GM19372 (cell line): Measurements from ENCODE around the gene SIL1.

Experiments used
- ATAC-seq: cut with Tn5 transposase; IDR thresholded peaks from one replicate; pipeline ENCODE4 v1.9.1; 2021; ENCODE audit warnings: mild to moderate bottlenecking, low read depth, moderate library complexity; ENCODE audit not compliant: unreplicated experiment

SIL1 gene

GRCh38 chr5:138967791-138968448 lies 230.2 kb downstream of the SIL1 start:
- no peak for ATAC-seq

DNA sequence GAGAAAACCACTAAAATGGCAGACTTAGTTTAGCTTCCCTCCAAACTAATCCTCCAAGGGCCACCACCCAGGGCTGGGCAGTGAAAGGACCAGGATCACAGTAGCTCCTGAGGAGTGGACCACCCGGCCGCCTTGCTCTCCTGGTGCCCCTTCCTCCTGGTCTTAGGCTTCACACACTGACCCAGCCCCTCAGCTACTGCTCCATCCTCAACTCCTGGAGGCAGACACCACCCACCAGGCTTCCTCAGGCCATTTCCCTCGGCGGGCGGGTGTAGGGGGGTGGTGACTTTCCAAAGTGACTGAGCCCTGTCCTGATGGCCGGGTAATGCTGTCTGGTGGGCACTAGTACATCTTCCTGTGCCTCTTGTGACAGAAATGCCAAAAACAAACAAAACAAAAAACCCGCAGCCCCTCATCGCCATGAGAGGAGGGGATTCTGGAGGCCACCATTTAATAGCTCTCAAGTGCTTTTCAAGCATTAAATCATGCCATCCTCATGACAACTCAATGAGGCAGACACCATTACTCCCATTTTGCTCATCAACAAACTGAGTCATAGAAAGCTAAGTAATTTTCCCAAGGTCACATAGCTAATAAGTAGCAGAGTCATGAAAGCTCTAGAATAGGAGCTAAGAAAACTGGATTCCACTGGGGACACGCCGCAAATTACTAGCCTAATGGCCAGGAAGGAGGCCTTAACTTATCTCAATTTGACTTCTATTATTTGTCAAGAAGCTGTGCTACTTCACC lies 231.8 kb downstream of the SIL1 start:
- ATAC-seq, result no peak

GRCh38 chr5:138965626-138966025 lies 232.5 kb downstream of the SIL1 start:
- no peak for ATAC-seq

DNA sequence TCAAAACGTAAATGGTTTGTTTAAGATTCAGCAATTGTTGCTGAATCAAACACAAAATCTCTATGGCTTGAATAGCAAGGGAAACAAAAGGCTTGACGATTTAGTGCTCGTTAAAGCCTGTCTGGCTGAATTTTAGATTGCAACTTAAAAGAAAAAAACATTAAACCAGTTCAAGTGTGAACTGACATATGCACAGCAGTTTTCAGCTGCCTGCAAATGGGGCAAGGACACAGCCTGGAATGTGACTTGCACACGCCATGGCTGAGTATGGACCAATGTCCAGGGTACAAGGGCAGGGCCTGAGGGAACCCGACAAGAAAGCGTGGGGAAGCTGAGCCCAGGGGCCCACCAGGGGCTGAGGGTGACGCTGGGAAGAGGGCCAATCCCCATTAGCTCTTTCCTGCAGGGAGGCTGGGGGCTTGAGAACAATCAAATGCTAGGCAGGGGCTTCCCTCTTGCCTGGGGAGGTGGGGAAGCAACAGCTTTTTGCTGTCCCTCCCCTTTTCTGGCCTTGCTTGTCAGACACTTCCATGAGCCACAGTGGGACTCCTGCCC lies 233.4 kb downstream of the SIL1 start:
- ATAC-seq, result no peak

DNA sequence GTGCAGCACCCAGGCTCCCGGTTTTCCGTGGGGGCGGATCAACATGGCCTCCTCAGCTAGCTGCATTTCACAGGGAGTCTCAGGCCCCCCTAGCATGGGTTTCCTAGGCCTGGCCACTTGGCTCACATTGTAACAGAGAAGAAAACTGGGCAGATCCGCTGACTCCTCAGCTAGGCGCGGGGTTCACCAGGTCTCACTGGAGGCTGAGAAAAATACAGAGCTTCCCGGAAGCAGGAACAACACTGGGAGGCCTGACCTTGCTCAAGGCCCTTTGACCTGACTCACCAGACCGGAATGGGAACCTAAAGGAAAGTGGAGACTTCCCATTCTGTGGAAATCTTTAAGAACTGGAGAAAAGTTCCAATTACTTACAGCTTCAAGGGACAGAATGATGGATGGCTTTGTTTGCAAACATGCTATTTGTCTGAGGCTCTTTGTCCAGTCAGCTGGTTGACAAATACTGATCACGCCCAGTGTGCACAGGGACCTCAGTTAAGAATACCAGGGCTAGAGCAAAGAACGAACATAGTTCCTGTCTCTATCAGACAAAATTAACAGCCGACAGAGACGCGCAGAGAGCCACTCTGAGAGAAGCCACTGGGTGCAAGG lies 234.3 kb downstream of the SIL1 start:
- no peak for ATAC-seq

DNA sequence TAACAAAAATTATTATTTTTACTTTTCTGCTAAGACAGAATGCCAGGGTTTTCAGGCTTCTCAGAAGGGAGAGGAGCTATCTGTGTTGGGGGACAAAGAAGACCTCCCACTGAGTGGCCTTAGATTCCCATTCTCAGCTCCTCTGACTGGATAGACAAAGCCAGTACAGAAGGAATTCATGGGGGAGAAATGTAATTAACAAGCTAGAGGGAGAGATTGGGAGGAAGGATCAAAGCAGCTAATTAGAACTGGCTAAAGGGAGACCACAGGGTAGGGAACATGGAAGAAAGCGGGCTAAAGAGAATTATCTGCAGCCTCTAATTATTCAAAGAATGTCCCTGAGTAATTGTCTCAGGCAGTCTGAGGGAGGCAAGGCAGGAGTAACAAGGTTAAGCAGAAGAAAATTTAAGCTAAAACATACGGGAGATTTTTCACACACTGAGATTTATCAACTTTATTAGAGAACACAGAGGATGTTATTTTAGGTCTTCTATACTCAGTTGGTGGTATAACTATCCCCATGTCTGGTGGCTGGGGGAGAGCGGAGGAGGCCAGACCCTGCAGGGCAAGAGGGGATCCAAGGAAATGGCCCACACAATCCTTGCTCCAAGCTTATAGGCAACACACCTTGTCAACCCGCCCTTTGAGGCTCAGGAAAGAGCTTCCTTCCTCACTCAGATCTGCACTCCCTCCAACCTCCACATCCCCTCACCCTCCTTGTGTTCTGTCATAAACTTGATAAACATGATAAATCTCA lies 235.4 kb downstream of the SIL1 start:
- no peak for ATAC-seq

DNA sequence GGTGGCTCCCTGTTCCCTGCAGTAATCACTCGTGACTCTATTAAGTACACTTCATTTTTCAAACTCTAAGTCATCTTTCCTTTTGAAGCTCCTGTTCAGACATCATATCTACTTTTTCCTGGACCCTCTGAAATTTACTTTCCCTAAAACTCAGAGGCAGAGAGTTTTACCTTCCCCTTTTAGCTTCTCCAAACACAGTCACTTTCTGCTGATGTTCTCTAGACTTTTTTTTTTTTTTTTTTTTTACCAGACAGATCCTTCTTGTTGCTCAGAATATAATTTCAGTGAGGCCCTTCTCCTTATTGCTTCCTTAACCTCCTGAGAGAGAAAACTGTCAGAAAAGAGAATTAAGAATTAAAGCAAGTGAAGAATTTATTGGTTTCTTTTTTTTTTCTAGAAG lies 236.4 kb downstream of the SIL1 start:
- ATAC-seq, result no peak

GRCh38 chr5:138961221-138961620 lies 236.9 kb downstream of the SIL1 start:
- ATAC-seq, result no peak

DNA sequence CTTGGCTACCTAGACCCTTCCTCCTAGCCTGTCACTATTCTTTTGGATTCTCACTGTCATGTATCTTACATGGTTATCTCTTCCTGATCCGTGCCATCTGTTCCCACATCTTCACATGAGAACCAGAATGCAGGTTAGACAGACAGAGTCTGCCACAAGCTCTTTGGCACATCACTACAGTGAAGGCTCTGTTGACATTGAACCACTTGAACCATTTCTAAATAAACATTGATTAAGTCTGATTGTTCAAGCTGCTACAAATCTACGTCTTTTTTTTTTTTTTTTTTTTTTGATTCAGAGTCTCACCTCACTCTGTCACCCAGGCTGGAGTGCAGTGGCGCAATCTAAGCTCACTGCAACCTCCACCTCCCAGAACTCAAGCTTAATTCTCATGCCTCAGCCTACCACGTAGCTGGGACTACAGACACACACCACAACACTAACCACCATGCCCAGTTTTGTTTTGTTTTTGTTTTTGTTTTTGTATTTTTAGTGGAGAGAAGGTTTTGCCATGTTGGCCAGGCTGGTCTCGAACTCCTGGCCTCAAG lies 237.9 kb downstream of the SIL1 start:
- no peak for ATAC-seq

GRCh38 chr5:138956801-138957200 lies 241.4 kb downstream of the SIL1 start:
- ATAC-seq, result no peak

GRCh38 chr5:138955671-138956295 lies 242.4 kb downstream of the SIL1 start:
- ATAC-seq, result no peak

DNA sequence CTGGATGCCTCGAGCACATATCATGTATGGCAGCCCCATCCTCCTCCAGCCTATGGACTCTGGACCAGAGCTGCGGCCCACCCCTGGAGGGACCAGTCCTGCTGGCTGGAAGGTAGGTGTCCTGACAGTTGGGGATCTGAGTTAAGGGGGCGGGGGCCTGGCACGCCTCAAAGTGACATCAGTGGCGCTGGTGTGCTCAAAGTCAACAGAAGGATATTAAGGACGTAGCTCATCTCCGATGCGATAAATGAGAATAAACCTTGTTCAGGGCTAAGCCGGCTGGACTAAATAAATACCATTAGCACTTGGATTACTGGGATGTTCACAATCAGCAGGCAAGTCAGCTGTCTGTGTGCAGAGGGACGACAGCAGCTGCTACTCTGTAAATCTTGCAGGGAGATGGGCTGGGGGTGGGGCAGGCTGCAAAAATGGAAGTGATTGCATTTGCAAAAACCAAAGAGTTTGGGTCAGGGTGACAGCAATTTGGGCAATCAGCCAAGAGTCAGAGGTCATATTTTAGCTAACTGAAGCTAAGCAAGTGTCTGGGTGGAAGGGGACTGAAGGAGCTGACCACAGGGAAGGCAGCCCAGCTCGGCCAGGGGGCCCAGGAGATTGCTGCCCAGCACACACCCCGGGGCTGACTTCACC lies 243.0 kb downstream of the SIL1 start:
- ATAC-seq, result no peak

DNA sequence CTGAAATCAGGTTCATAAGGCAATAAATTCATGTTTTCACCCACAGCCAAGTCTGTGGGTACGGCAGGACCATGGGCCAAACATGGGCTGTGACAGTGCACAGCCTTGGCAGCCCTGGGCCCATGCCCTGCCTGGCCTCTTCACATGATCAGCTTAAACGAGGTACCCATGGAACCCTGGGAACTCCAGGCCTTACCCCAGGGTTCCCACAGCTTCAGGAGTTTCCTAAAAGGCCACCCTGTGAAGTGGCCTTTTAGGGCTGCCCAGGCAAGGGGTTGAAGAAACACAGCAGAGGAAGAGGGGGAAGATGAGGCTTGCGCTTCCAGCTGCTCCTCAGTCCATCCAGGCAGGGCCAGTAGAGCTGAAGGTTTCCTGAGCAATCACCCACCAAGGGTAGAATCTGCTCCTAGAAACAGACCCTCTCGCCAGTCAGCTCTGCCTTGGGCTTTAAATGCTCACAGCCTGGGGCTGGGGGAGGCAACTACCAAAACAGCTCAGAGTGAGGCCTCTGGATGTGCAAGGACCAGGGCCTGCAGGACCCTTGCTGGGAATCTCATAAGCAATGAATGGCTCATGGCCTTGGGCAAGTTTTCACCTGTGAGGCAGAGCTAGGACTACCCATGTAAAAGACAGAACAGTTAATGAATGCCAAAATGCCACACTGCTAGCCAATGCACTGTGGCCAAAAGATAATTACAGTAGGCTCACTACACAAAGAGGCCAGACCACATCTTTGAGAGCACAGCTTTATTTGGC lies 243.7 kb downstream of the SIL1 start:
- ATAC-seq, result no peak

- no peak for ATAC-seq
Measured at GRCh38 chr5:138953387-138954256, 244.5 kb downstream of the SIL1 start.

DNA sequence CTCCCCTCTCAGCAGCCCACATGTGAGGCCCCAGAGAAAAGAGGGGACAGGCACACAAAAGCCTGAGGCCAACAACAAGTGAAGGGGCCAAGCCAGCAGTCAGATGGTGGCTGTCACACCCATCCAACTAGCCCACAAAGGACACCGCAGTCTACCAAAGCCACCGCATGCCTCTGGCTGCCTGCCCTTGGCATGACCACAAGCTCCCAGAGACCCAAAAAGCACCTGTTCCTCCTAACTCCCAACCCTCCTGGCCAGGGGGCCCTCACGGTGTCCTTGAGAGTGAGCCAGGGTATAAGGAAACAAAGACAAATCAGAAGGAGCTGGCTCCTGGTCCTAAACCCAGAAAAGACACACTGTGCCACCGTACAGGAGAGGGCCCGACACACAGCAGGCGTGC lies 245.2 kb downstream of the SIL1 start:
- no peak for ATAC-seq

- ATAC-seq, result no peak
Measured at GRCh38 chr5:138951986-138952735, 246.0 kb downstream of the SIL1 start.
